HG02623 (cell line): ENCODE data around the gene PVALEF.

Experiments used
- ATAC-seq: cut with Tn5 transposase; IDR thresholded peaks from one replicate; pipeline ENCODE4 v1.9.1; 2021; ENCODE audit warnings: moderate library complexity; ENCODE audit not compliant: unreplicated experiment

Gene PVALEF

GRCh38 chr17:81180836-81181810 lies 15.8 kb downstream of the PVALEF start:
- no peak for ATAC-seq

GRCh38 chr17:81181811-81182185 lies 16.5 kb downstream of the PVALEF start:
- no peak for ATAC-seq

GRCh38 chr17:81182596-81182995 lies 17.3 kb downstream of the PVALEF start:
- ATAC-seq, result no peak

GRCh38 chr17:81183316-81183715 lies 18.0 kb downstream of the PVALEF start:
- no peak for ATAC-seq

- no peak for ATAC-seq
These were observed 18.5 kb downstream of the PVALEF start for GRCh38 chr17:81183807-81184206.

GRCh38 chr17:81184555-81184954 lies 19.2 kb downstream of the PVALEF start:
- no peak for ATAC-seq

GRCh38 chr17:81186203-81186602 lies 20.9 kb downstream of the PVALEF start:
- no peak for ATAC-seq

- no peak for ATAC-seq
These were observed 21.8 kb downstream of the PVALEF start for GRCh38 chr17:81187120-81187519.

GRCh38 chr17:81187586-81188490 lies 22.5 kb downstream of the PVALEF start:
- no peak for ATAC-seq

GRCh38 chr17:81188491-81188840 lies 23.2 kb downstream of the PVALEF start:
- ATAC-seq, result no peak

GRCh38 chr17:81189016-81189415 lies 23.7 kb downstream of the PVALEF start:
- no peak for ATAC-seq

GRCh38 chr17:81189670-81190530 lies 24.6 kb downstream of the PVALEF start:
- ATAC-seq, result no peak

- ATAC-seq, result no peak
These were observed 25.3 kb downstream of the PVALEF start for GRCh38 chr17:81190591-81190990.

- ATAC-seq, result no peak
These were observed 25.8 kb downstream of the PVALEF start for GRCh38 chr17:81191116-81191515.

- no peak for ATAC-seq
These were observed 26.3 kb downstream of the PVALEF start for GRCh38 chr17:81191646-81192045.

GRCh38 chr17:81192386-81193050 lies 27.2 kb downstream of the PVALEF start:
- no peak for ATAC-seq

- ATAC-seq, result no peak
These were observed 27.7 kb downstream of the PVALEF start for GRCh38 chr17:81193051-81193410.

- no peak for ATAC-seq
These were observed 28.3 kb downstream of the PVALEF start for GRCh38 chr17:81193470-81194224.

GRCh38 chr17:81194225-81194760 lies 29.0 kb downstream of the PVALEF start:
- ATAC-seq, result no peak
